SJSA1 (cell line): ENCODE data around the gene DLGAP1. TPM values are rescaled to one million over a fixed set of nuclear protein-coding genes. Genes with fewer than 3 reads are reported as not detected.
A peak's percentile ranks its signal among the peaks of the same experiment; 100 is the strongest.
"Not testable (repeated sequence)": the region's sequence is repeated elsewhere in the genome, so short reads cannot be mapped to it uniquely, and the experiment has no call there.

Experiments
- DNase-seq, 2 experiments: peaks; one replicate each; pipeline ENCODE4 v3.0.0-alpha.2; 2015 to 2020; ENCODE audit warnings: low spot score in 2 of 2, low read depth in 1 of 2
- H3K27ac ChIP-seq: fragments of 250-450 bp; sonication (Bioruptor Pico); 2 replicates; pipeline ENCODE4 v1.5.1; 2020; ENCODE audit warnings: mild to moderate bottlenecking, moderate library complexity
- H3K27me3 ChIP-seq: fragments of 250-450 bp; sonication (Bioruptor Pico); replicated peaks from 2 replicates; pipeline ENCODE4 v1.5.1; 2020; ENCODE audit warnings: mild to moderate bottlenecking, moderate library complexity
- H3K36me3 ChIP-seq: fragments of 250-450 bp; sonication (Bioruptor Pico); 2 replicates; pipeline ENCODE4 v1.5.1; 2020; ENCODE audit warnings: mild to moderate bottlenecking
- H3K4me1 ChIP-seq: fragments of 250-450 bp; sonication (Bioruptor Pico); replicated peaks from 2 replicates; pipeline ENCODE4 v1.6.1; 2021; ENCODE audit warnings: mild to moderate bottlenecking
- H3K4me3 ChIP-seq: fragments of 250-450 bp; sonication (Bioruptor Pico); 2 replicates; pipeline ENCODE4 v1.5.1; 2020; ENCODE audit warnings: mild to moderate bottlenecking
- H3K9me3 ChIP-seq: fragments of 250-450 bp; sonication (Bioruptor Pico); replicated peaks from 2 replicates; pipeline ENCODE4 v1.5.1; 2020; ENCODE audit warnings: mild to moderate bottlenecking
- total RNA-seq: library from RNA; depleted of rRNA; stranded (reverse); fragments of >200 nt; shearing (Covaris generic); gene quantifications from 2 replicates; pipeline ENCODE4 v1.2.3, GENCODE V29; 2014

The DLGAP1 gene
- total RNA-seq, 1 experiment from 2014 or later = not detected

- Histone ChIP-seq H3K27me3 (no peaks in the 10 kb centered on the region), H3K27ac (no peak overlapping the region), H3K4me3 (no peak overlapping the region), H3K4me1 (peaks cover 33% of the 10 kb centered on the region), H3K9me3 (no peaks in the 10 kb centered on the region), H3K36me3 (no peaks in the 10 kb centered on the region)
- peak in 1 of 2 experiments; percentile 16 for DNase-seq
These were observed 835.4 kb downstream of the DLGAP1 start for GRCh38 chr18:3619746-3620145.

GRCh38 chr18:3619222-3619621 lies 835.9 kb downstream of the DLGAP1 start:
- no peaks in the 10 kb centered on the region for H3K36me3 ChIP-seq
- H3K9me3 ChIP-seq = no peaks in the 10 kb centered on the region
- H3K4me3 ChIP-seq = no peak overlapping the region
- H3K27ac ChIP-seq = no peak overlapping the region
- no peaks in the 10 kb centered on the region for H3K27me3 ChIP-seq
- no peak for DNase-seq
- H3K4me1 ChIP-seq = peaks cover 27% of the 10 kb centered on the region

DNA sequence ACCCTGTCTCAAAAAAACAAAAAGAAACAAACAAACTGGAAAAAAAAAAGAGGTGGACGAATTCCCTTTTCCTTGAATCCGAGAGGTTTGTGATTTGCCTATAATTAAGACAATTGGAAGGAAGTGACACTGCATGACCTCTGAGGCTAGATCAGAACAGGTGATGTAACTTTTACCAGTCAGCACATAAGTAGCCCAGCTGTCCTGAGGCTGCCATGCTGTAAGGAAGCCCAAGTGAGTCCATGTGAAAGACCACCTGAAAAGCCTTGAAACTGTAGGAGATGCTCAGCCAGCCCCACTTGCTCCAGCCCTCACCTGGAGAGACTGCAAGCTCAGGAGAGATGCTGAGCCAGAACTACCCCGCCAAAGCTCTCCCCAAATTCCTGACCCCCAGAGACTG lies 838.4 kb downstream of the DLGAP1 start:
- Histone ChIP-seq H3K27me3 (no peaks in the 10 kb centered on the region), H3K36me3 (no peaks in the 10 kb centered on the region), H3K9me3 (no peaks in the 10 kb centered on the region), H3K4me1 (peaks cover 4% of the 10 kb centered on the region), H3K4me3 (no peak overlapping the region), H3K27ac (no peak overlapping the region)
- no peak for DNase-seq

DNA sequence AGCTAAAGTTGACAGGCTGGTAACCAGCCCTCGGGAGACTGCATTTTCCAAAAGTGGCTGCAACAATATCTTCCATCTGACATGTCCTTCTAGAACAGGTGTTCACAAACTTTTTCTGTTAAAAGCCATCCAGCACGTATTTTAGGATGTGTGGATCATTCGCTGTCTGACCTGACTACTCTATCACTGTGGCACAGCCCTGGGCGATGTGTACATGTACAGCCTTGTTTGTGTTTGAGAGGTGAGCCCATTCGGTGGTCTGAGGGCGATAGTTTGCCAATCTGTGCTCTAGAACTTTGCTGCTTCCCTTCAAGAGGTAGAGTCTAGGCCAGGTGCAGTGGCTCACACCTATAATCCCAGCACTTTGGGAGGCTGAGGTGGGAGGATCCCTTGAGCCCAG lies 839.0 kb downstream of the DLGAP1 start:
- Histone ChIP-seq H3K27ac (no peak overlapping the region), H3K36me3 (no peaks in the 10 kb centered on the region), H3K9me3 (no peaks in the 10 kb centered on the region), H3K27me3 (no peaks in the 10 kb centered on the region), H3K4me1 (peaks cover 7% of the 10 kb centered on the region), H3K4me3 (no peak overlapping the region)
- DNase-seq = no peak

DNA sequence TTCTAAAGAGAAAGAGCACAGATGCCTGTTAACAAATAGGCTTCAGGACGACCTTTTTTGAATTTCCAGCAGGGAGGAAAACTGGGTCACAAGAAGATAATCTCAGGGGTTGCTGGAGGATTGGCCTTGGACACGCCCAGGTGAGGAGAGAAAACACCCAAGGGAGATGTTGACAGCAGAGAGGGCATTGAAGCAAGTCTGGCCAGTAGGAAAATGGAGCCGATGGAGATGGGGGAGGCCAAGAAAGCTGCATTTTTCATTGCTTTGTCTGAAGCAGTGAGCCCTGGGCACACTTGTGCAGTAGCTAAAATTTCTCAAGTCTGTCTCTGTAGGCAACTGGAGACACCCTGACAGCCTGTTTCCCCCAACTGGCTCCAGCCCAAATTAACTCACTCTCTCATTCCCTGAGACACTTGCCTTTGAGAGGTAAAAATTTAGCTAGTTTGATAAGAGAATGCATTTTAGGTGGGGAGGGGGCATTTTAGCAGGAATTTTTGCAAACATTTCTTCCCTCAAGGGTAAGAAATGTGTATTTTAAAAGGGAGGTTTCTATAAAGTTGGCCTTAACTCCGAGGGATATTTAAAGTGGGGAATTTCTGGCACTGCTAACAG lies 839.6 kb downstream of the DLGAP1 start:
- H3K4me3 ChIP-seq = no peak overlapping the region
- H3K4me1 ChIP-seq = peaks cover 8% of the 10 kb centered on the region
- no peak for DNase-seq
- no peaks in the 10 kb centered on the region for H3K9me3 ChIP-seq
- no peaks in the 10 kb centered on the region for H3K27me3 ChIP-seq
- H3K27ac ChIP-seq = no peak overlapping the region
- no peaks in the 10 kb centered on the region for H3K36me3 ChIP-seq

DNA sequence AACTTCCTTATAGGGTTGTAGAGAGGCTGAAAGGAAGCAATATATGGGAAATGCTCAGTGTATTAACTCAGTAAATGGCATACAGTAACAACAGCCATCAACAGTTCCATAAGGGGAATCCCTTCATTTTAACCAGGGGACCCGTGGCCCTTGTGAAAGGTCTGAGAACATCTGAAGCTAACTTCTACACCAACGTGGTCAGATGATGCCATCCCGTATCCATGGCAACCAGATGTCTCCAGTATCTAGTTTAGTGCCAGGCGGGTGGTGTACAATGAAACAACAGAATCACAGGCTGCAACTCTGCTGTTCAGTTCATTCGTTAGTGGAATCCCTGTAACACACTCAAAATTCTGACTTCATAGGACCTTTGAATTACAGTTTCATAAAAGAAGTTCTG lies 842.8 kb downstream of the DLGAP1 start:
- Histone ChIP-seq H3K27me3 (no peaks in the 10 kb centered on the region), H3K4me1 (peaks cover 8% of the 10 kb centered on the region), H3K27ac (no peak overlapping the region), H3K36me3 (no peaks in the 10 kb centered on the region), H3K9me3 (no peaks in the 10 kb centered on the region), H3K4me3 (no peak overlapping the region)
- DNase-seq = no peak

DNA sequence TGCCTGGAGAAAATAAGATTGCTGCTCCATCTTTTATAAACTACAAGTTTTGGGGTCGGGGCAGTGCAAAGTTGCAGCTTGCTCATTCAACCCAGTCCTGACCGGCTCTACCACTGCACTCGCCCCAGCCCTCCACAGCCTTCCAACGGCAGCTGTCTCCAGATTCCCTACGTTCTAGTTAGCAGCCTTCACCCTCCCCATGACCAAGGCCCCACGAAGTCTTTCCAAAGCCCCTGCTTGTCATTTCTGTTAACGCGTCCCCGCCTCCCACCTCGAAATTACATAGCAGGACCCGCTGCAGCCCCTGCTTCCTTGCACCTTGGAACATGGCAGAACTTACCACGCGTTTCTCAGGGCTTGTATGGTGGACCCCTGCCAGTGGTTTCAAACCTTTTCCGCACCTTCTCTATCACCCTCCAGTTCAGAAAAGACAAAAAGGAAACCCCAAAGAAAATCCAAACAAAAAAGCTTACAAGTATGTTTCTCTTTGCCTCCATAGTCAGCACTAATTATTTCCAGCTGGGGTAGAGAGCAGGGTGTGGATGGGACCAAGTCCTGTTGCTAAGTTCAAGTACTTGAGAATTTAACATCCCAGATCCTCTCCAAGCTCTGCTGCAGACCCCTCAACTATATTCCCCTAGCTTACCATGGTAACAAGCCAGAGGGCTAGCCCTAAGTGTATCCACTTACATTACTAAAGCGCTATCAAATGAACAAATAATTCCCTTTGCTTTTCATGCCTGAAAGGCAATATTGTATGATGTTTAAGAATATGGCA lies 843.6 kb downstream of the DLGAP1 start:
- Histone ChIP-seq H3K27me3 (no peaks in the 10 kb centered on the region), H3K9me3 (no peaks in the 10 kb centered on the region), H3K4me1 (peaks cover 12% of the 10 kb centered on the region), H3K27ac (no peak overlapping the region), H3K36me3 (no peaks in the 10 kb centered on the region), H3K4me3 (no peak overlapping the region)
- no peak for DNase-seq

DNA sequence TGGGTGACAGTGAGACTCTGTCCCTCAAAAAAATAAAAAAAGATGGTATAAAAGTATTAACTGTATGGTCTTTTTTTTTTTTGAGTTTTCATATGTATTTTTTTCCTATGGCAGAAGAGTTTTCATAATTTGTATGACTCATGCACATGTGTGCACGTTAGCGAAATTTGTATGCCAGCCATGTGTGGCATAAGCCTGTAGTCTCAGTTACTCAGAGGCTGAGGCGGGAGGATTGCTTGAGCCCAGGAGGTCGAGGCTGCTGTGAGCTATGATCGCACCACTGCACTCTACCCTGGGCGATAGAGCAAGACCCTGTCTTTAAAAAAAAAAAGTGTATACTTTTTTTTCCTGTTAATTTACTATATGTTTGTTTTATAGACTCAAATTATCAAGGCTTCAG lies 844.3 kb downstream of the DLGAP1 start:
- peaks cover 16% of the 10 kb centered on the region for H3K4me1 ChIP-seq
- no peaks in the 10 kb centered on the region for H3K9me3 ChIP-seq
- H3K4me3 ChIP-seq = no peak overlapping the region
- DNase-seq = no peak
- H3K27me3 ChIP-seq = no peaks in the 10 kb centered on the region
- H3K36me3 ChIP-seq = no peaks in the 10 kb centered on the region
- no peak overlapping the region for H3K27ac ChIP-seq

GRCh38 chr18:3610188-3610708 lies 844.9 kb downstream of the DLGAP1 start:
- Histone ChIP-seq H3K9me3 (no peaks in the 10 kb centered on the region), H3K4me3 (no peak overlapping the region), H3K27me3 (no peaks in the 10 kb centered on the region), H3K4me1 (peaks cover 21% of the 10 kb centered on the region), H3K27ac (no peak overlapping the region), H3K36me3 (no peaks in the 10 kb centered on the region)
- no peak for DNase-seq

DNA sequence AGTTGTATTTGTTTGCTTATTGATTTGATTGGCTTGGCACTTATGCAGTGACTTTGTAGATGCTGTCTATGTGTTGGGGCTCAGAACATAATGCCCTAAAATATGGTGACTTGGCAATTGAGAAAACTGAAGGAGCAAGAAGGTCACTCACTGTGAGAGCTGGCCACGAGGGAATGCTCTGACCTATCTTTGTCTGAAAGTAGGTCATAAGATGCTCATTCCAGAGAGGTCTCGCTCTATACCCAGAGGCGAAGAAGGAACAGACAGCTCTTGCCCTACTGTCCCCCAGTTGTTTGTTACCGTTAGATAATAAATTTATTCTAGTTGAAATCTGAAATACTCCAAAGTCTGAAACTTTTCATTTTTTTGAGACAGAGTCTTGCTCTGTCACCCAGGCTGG lies 846.6 kb downstream of the DLGAP1 start:
- Histone ChIP-seq H3K27ac (no peak overlapping the region), H3K27me3 (no peaks in the 10 kb centered on the region), H3K36me3 (no peaks in the 10 kb centered on the region), H3K4me3 (no peak overlapping the region), H3K4me1 (peaks cover 32% of the 10 kb centered on the region), H3K9me3 (no peaks in the 10 kb centered on the region)
- DNase-seq = no peak

GRCh38 chr18:3608099-3608453 lies 847.0 kb downstream of the DLGAP1 start:
- not testable (repeated sequence) for H3K36me3 ChIP-seq, DNase-seq, H3K9me3 ChIP-seq, H3K4me3 ChIP-seq, H3K27me3 ChIP-seq, H3K27ac ChIP-seq
- peaks cover 35% of the 10 kb centered on the region for H3K4me1 ChIP-seq

- H3K4me1 ChIP-seq = peaks cover 40% of the 10 kb centered on the region
- DNase-seq = no peak
- H3K27ac ChIP-seq = no peak overlapping the region
- H3K9me3 ChIP-seq = no peaks in the 10 kb centered on the region
- no peak overlapping the region for H3K4me3 ChIP-seq
- no peaks in the 10 kb centered on the region for H3K36me3 ChIP-seq
- H3K27me3 ChIP-seq = no peaks in the 10 kb centered on the region
These were observed 847.6 kb downstream of the DLGAP1 start for GRCh38 chr18:3607309-3608098.

DNA sequence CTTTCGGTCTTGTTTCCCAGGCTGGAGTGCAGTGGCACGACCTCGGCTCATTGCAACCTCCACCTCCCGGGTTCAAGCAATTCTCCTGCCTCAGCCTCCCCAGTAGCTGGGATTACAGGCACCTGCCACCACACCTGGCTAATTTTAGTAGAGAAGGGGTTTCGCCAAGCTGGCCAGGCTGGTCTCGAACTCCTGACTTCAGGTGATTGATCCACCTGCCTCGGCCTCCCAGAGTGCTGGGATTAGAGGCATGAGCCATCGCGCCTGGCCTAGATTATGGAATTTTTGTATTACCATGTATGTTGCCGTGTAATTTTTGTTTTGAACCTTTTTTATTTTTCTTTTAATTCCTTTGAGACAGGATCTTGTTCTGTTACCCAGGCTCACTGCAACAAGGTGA lies 848.2 kb downstream of the DLGAP1 start:
- DNase-seq, H3K4me3 ChIP-seq, H3K9me3 ChIP-seq, H3K36me3 ChIP-seq, H3K27me3 ChIP-seq: not testable (repeated sequence)
- H3K4me1 ChIP-seq = peaks cover 45% of the 10 kb centered on the region
- H3K27ac ChIP-seq = peak overlapping the region; percentile 99

DNA sequence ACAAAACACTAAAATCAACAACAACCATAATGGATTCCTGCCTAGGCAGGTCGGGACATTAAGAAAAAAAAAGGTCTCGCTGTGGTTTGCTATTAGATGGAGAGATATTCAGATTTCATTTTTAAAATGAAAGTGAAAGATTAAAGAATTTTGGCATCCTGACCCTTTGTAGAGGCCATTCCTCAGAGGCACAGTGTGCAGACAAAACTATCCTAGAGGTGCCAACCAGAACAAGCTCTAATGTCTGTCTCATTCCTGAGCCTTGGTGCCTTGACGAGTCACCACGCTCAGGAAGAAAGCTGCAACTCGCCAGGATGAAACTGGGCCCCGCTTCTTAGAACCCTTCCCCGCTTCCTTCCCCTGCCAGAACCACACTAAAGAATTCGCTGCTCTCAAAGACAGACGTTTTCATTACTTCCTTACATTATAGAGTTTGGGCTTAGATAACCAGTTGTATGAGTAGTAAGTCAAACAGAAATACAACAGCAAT lies 849.1 kb downstream of the DLGAP1 start:
- no peaks in the 10 kb centered on the region for H3K9me3 ChIP-seq
- H3K36me3 ChIP-seq = no peaks in the 10 kb centered on the region
- H3K27ac ChIP-seq = peak overlapping the region; percentile 99
- DNase-seq = peak in 1 of 2 experiments; percentile 62
- H3K27me3 ChIP-seq = no peaks in the 10 kb centered on the region
- H3K4me3 ChIP-seq = peak overlapping the region; percentile 40
- peaks cover 39% of the 10 kb centered on the region for H3K4me1 ChIP-seq
